ENCODE data around the gene VAV3.

DNA sequence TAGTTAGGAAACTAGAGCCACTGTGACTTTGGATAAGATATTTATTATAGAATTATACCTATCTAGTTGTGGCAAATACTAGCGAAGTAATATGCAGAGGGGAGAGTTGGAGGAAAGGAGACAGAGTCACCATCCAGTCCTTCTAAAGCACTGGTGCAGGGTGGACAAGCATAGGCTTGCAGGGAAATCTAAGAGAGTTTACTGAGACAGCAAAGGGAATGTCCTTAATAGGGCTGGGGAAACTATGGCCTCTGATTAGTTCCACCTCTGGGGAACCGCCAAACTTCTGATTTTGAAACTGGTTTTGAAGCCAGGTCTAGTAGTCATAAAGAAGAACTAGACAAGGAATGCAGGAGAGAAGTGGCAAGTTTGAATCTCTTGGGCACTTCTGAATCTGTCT lies 407.9 kb downstream of the VAV3 start:
- no peak for TF ChIP-seq SP1 (IDR thresholded peaks at IDR 0.05; ENCODE audit: low read depth, low read length)
- TF ChIP-seq SUZ12 (IDR thresholded peaks at IDR 0.05; ENCODE audit: low read length) = no peak
- TF ChIP-seq, protein P1, sequence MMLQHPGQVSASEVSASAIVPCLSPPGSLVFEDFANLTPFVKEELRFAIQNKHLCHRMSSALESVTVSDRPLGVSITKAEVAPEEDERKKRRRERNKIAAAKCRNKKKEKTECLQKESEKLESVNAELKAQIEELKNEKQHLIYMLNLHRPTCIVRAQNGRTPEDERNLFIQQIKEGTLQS (IDR thresholded peaks at IDR 0.05; ENCODE audit: insufficient read depth, low read depth, low read length) = no peak
- TF ChIP-seq CTCF (IDR thresholded peaks at IDR 0.05; ENCODE audit: control extremely low read depth in 1 of 3, insufficient read depth in 1 of 3, low read depth in 1 of 3, low read length in 3 of 3) = no peak
- no peak for TF ChIP-seq CHD7 (IDR thresholded peaks at IDR 0.05; ENCODE audit: insufficient replicate concordance, low read length)
- no peak for TF ChIP-seq SAP30 (IDR thresholded peaks at IDR 0.05; ENCODE audit: insufficient read depth, insufficient replicate concordance, low read length)
- no peak for TF ChIP-seq RAD21 (IDR thresholded peaks at IDR 0.05 in 1 of 2, conservative IDR thresholded peaks at IDR 0.05 in 1 of 2; ENCODE audit: low read depth in 2 of 2, low read length in 2 of 2)
- no peak for TF ChIP-seq EGR1 (IDR thresholded peaks at IDR 0.05; ENCODE audit: borderline replicate concordance, low read depth, low read length)
- TF ChIP-seq HDAC6 (IDR thresholded peaks at IDR 0.05; ENCODE audit: low read depth, low read length) = no peak
- TF ChIP-seq EZH2 (IDR thresholded peaks at IDR 0.05; ENCODE audit: low read depth, low read length, severe bottlenecking) = no peak
